Stomach (tissue), 4 donors: Measurements from ENCODE around the gene HNRNPM.

Experiments used
- CTCF ChIP-seq, 7 experiments: fragments of 450-650 bp in 4 of 7; fragments of 200-600 bp in 3 of 7; sonication (generic) in 3 of 7; IDR thresholded peaks; one replicate each; pipeline ENCODE4 v1.5.1; 2016 to 2019; ENCODE audit warnings: antibody characterized with exemption in 7 of 7, control low read depth in 2 of 7, mild to moderate bottlenecking in 1 of 7
- EP300 ChIP-seq: sonication (generic); formaldehyde crosslinking; IDR thresholded peaks from one replicate; pipeline ENCODE4 v1.6.1; 2017; ENCODE audit warnings: antibody characterized with exemption
- POLR2A ChIP-seq, 4 donors: fragments of 450-650 bp; IDR thresholded peaks; one replicate each; pipeline ENCODE4 v1.6.1; 2016; ENCODE audit warnings: antibody characterized with exemption in 4 of 4, control low read depth in 2 of 4, mild to moderate bottlenecking in 1 of 4, moderate library complexity in 1 of 4
- POLR2AphosphoS5 ChIP-seq, 3 donors: sonication (generic); formaldehyde crosslinking; IDR thresholded peaks; one replicate each; pipeline ENCODE4 v1.6.1; 2016; ENCODE audit warnings: antibody characterized with exemption in 3 of 3

DNA sequence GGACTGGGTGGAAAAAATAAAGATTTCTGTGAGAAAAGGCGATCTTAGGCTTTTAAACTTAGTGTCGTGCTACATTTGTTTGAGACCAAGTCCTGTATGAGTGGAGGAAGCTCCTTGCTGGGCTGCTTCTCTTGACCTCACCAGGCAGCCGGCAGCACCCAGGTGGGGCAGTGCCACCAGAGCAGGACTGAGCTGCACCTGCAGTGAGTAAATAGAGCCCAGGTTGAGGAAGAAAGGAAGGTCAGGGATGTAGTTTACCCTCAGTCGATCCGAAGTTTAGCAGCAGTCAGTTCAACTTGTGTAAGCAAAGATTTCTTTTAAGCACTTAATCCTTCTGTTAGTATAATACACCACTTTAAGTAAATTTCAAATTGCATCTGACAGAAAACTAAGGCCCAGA, 13.6 kb downstream of the HNRNPM start:
- TF ChIP-seq CTCF (IDR thresholded peaks at IDR 0.05) (no peak), POLR2A (IDR thresholded peaks at IDR 0.05) (no peak), EP300 (no peak), POLR2AphosphoS5 (IDR thresholded peaks at IDR 0.05) (peak in 1 of 3 donors; percentile 10)
